Skin epidermis (tissue), 12 donors: ENCODE data around the gene SPCS3.
"Not testable (repeated sequence)": the region's sequence is repeated elsewhere in the genome, so short reads cannot be mapped to it uniquely, and the experiment has no call there.

Source experiments
- H3K27ac ChIP-seq, 21 experiments: fragments of 200-600 bp; sonication (generic) in 11 of 21; one replicate each; pipeline ENCODE4 v1.5.0; 2020; ENCODE audit warnings: mild to moderate bottlenecking in 3 of 21, inconsistent platforms in 2 of 21, moderate library complexity in 2 of 21
- H3K4me3 ChIP-seq, 7 experiments: fragments of 200-600 bp; sonication (generic) in 2 of 7; one replicate each; pipeline ENCODE4 v1.5.0; 2020; ENCODE audit warnings: inconsistent platforms in 2 of 7, mild to moderate bottlenecking in 2 of 7, moderate library complexity in 1 of 7

The SPCS3 gene

DNA sequence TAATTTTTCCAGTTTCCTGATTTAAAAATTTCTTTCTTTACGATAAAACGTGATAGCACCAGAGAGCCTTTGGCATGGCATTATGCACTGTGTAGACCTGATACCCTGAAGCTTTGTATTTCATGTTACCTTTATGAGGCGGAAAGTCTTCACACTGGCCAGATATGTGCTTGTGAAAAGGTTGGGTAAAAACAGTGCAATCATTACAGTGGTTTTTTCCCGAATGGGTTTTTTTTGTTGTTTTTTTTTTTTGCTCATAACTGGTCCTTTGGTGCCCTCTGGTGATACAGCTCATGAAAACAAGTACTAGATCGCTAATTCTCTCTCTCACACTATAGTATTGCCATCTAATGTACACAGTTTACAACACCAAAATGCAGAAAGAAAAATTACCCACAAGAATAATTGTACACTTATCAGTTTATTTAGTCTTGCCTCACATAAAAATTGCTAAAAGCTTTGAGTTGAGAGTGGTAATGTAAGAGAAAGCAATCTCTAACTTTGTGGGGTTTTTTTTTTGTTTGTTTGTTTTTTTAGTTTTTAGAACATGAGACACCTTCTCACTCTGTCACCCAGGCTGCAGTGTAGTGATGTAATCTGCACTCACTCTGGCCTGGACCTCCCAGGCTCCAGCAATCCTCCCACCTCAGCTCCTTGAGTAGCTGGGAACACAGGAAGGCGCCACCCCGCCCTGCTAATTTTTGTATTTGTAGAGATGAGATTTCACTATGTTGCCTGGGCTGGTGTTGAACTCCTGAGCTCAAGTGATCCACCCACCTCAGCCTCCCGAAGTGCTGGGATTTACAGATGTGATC, 21.3 kb downstream of the SPCS3 start:
- H3K4me3 ChIP-seq = no peak overlapping the region
- no peak overlapping the region for H3K27ac ChIP-seq

- H3K27ac ChIP-seq = no peak overlapping the region
Observed at GRCh38 chr4:176342384-176342783, 22.6 kb downstream of the SPCS3 start.

GRCh38 chr4:176343286-176343685, 23.5 kb downstream of the SPCS3 start:
- no peak overlapping the region for H3K4me3 ChIP-seq
- H3K27ac ChIP-seq = no peak overlapping the region

More at GRCh38 chr4:176342384-176342783, 22.6 kb downstream of the SPCS3 start:
- H3K4me3 ChIP-seq = no peak overlapping the region

GRCh38 chr4:176345346-176345745, 25.6 kb downstream of the SPCS3 start:
- peak overlapping the region in 1 of 21 experiments; percentile 25 for H3K27ac ChIP-seq
- H3K4me3 ChIP-seq = not testable (repeated sequence)

DNA sequence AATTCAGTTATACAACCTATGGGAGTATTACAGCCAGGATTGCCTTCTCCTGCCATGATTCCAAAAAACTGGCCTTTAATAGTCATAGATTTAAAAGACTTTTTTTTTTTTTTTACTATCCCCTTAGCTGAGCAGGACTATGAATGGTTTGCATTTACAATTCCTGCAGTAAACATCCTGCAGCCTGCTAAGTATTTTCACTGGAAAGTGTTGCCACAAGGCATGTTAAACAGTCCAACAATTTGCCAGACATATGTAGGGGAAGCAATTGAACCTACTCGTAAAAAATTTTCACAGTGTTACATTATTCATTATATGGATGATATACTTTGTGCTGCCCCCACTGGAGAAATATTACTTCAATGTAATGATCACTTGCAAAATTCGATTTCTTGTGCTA, 27.1 kb downstream of the SPCS3 start:
- not testable (repeated sequence) for H3K4me3 ChIP-seq, H3K27ac ChIP-seq

GRCh38 chr4:176350671-176351070, 30.9 kb downstream of the SPCS3 start:
- no peak overlapping the region for H3K27ac ChIP-seq
- H3K4me3 ChIP-seq = no peak overlapping the region

GRCh38 chr4:176354884-176355283, 35.1 kb downstream of the SPCS3 start:
- Histone ChIP-seq H3K4me3 (no peak overlapping the region), H3K27ac (no peak overlapping the region)

DNA sequence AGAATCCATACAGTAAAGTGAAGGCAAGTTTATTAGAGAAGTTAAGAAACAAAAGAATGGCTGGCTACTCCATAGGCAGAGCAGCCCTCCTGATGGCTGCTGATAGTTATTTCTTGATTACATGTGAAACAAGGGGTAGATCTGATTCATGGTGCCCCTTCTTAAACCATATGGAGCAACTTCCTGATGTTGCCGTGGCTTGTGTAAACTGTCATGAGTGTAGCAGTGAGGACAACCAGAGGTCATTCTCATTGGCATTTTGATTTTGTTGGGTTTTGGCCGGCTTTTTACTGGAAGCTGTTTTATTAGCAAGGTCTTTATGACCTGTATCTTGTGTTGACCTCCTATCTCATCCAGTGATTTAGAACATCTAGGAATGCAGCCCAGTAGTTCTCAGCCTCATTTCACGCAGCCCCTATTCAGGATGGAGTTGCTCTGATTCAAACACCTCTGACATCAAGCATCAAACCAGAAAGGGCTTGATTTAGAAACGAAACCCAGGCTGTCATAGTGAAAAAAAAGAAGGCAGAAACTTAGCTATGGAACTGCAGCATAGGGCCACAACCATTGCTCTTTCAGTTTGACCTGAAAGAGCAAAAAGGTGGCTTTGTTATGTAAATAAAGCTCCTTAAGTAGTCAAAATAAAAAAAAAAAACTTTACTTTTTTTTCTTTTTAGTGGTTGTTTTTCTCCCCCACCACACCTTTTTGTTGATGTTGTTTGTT, 37.8 kb downstream of the SPCS3 start:
- no peak overlapping the region for H3K4me3 ChIP-seq
- peak overlapping the region in 1 of 21 experiments; percentile 22 for H3K27ac ChIP-seq

DNA sequence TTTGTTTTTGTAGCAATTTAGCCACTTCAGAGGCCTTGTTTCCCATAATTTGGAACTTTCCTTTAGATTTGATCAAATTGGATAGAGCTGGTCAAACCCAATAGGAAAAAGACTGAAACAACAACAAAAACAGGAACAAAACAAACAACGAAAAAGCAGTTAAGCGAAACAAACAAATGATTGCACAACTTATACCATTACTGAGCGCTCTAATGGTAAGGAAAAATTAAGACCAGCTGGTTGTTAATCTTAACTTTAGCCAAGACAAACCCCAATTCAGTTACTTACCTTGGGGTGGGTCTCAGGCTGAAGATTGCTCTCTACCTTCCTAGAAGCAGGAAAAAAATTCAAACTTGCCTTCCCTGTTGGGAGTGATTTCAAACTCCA, 38.3 kb downstream of the SPCS3 start:
- Histone ChIP-seq H3K27ac (peak overlapping the region in 3 of 21 experiments; percentile 5 to 37 (median 22)), H3K4me3 (no peak overlapping the region)

DNA sequence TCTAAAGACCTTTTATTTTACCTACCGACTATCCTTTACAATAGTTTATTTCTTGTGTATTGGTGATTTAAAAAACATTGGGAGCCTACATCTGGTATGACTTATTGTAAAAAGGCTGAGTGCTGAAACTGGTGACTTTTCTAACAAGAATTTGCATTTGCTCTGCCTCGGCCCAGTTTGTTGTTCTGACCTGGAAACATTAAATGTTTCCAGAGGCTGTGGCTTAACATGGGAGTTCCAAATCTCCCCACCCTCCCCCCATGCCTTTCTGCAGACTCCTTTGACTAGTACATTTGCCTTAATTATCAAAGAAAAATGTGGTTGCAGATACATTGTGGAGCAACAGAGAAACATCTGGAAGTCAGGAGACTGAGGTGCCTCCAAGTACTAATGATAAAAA, 39.8 kb downstream of the SPCS3 start:
- Histone ChIP-seq H3K4me3 (no peak overlapping the region), H3K27ac (peak overlapping the region in 1 of 21 experiments; percentile 68)

DNA sequence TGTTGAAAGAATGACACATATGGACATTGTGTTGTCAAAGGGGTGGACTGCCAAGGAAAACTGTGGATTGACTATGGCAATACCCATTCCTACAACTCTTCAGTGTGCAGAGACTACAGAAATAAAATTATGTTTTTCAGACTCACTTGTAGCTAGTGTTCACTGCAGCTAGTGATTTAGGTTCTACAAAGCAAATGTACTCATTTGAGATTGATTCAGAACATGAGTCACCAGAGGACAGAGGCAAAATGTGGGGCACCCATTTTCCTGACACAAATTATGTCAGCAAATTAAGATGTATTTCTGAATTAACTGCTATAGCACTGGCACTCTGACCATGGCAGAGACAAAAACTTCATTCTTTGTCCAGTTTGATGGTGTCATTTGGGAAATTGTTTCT, 40.7 kb downstream of the SPCS3 start:
- Histone ChIP-seq H3K27ac (peak overlapping the region in 1 of 21 experiments; percentile 18), H3K4me3 (no peak overlapping the region)

DNA sequence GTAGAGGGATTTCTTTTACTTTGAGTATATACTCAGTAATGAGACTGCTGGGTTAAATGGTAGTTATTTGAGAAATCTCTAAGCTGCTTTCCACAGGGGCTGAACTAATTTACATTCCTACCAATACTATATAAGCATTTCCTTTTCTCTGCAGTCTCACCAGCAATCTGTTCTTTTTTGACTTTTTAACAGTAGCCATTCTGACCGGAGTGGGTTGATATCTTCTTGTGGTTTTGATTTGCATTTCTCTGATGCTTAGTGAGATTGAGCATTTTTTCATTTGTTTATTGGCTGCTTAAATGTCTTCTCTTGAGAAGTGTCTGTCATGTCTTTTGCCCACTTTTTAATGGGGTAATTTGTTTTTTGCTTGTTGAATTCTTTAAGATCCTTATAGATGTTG, 43.3 kb downstream of the SPCS3 start:
- Histone ChIP-seq H3K27ac (no peak overlapping the region), H3K4me3 (no peak overlapping the region)

DNA sequence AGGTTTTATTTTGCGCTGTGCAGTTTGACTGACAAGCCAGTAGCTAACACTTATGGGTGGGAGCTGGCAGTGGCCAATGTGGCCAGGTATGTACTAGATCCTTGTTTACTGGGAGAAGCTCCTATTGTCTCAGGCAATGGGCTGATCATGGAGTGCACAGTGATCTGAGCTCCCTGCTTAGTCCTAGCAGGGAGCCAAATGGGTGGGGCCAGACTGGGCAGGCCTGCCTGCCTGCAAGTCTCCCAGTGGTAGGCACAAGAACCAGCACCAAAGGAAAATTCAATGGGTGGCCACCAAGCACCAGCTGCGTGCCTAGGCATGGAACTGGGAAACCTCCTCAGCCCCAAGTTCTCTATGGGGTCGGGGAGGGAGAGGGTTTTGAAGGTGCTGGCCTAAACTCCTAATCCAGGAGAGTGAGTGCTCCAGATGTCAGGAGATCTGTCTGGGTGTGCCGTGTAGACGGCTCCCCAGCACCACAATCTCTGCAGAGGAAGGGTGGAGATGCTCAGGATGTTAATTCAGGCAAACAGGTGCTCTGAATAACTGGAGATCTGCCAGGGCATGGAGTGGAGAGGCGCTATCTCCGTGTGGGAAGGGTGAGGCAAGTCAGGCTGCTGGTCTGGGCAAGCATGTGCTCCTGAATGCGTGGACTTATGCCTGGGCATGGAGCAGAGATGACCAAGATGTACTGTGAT, 48.2 kb downstream of the SPCS3 start:
- Histone ChIP-seq H3K27ac (no peak overlapping the region), H3K4me3 (no peak overlapping the region)

DNA sequence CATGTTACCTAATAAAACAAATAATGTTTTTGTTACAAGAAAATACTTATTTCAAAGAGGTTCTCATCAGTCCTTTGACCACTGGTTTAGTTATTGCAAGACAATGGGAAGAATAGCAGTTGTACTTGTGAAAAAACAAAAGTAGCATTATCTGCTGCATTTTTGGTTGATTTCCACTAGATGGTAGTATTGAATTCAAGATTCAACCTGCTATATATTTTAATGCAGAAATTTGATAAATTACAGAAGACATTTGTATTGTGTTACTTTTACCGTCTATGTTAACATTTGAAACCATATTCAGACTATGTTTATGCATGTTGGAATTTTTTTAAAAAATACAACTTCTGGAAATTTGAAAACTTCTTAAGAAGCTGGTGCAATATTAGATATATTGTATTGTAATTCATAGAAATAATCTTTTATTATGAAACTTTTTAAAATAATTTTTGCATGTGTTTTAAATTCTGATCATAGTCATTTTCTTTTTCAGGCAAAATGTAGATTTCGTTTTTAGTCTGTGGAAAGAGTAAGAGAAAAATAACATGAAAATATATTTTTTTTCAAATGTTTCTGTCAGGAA, 56.4 kb downstream of the SPCS3 start:
- no peak overlapping the region for H3K27ac ChIP-seq
- H3K4me3 ChIP-seq = no peak overlapping the region

DNA sequence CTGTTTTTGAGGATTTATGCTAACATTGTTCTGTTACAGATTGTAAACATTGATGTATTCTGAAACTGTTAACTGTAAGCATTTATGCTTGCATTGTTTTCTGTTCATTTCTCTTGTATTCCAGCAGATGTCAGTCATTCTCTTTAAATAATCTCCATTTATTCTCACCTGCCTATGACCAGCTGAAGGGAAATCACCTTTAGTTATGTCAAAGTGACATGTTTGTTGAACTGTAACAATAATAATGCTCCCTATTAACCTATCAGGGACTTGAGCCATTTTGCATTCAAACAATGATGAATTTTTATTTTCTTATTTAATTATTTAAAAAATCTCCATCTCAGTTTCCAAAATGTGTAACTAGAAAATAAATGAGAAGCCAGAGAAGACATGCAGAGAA, 58.0 kb downstream of the SPCS3 start:
- Histone ChIP-seq H3K27ac (no peak overlapping the region), H3K4me3 (no peak overlapping the region)

GRCh38 chr4:176380352-176381157, 60.8 kb downstream of the SPCS3 start:
- no peak overlapping the region for H3K27ac ChIP-seq
- no peak overlapping the region for H3K4me3 ChIP-seq
